Measurements from ENCODE around the gene HLF.

Gene HLF

GRCh38 chr17:55356434-55357328 is 91.9 kb downstream of the HLF start:
- Histone ChIP-seq H3K9me3 (no peaks in the 10 kb centered on the region), H3K36me3 (replicated peaks) (no peaks in the 10 kb centered on the region), H3K4me3 (no peak overlapping the region), H3K4me1 (no peaks in the 10 kb centered on the region), H3K27me3 (ENCODE audit: low read depth) (no peaks in the 10 kb centered on the region)
- in situ Hi-C loops (cut with MboI; ENCODE audit: low sequenced_read_pairs), result loop anchor here (10.0 kb wide), 1 partner anchor 362 kb away; no protein-coding TSS in a partner anchor
- peak; percentile 70 to 85 for DNase-seq (ENCODE audit: low spot score in 2 of 2)

GRCh38 chr17:55360971-55361370 is 96.2 kb downstream of the HLF start:
- Histone ChIP-seq H3K4me1 (no peaks in the 10 kb centered on the region), H3K27me3 (ENCODE audit: low read depth) (no peaks in the 10 kb centered on the region), H3K4me3 (no peak overlapping the region), H3K9me3 (no peaks in the 10 kb centered on the region), H3K36me3 (replicated peaks) (no peaks in the 10 kb centered on the region)
- in situ Hi-C loops (cut with MboI; ENCODE audit: low sequenced_read_pairs), result loop anchor here (10.0 kb wide), 1 partner anchor 154 kb away; the partner anchor contains the start of gene SMIM36
- DNase-seq (ENCODE audit: low spot score in 2 of 2), result no peak

GRCh38 chr17:55363033-55363432 is 98.3 kb downstream of the HLF start:
- Histone ChIP-seq H3K4me3 (no peak overlapping the region), H3K9me3 (no peaks in the 10 kb centered on the region), H3K4me1 (no peaks in the 10 kb centered on the region), H3K36me3 (replicated peaks) (no peaks in the 10 kb centered on the region), H3K27me3 (ENCODE audit: low read depth) (no peaks in the 10 kb centered on the region)
- in situ Hi-C loops (cut with MboI; ENCODE audit: low sequenced_read_pairs), result loop anchor here (10.0 kb wide), 1 partner anchor 152 kb away; the partner anchor contains the start of gene SMIM36
- no peak for DNase-seq (ENCODE audit: low spot score in 2 of 2)

- no peak for DNase-seq (ENCODE audit: low spot score in 2 of 2)
- no peaks in the 10 kb centered on the region for H3K27me3 ChIP-seq (ENCODE audit: low read depth)
- H3K36me3 ChIP-seq (replicated peaks), result no peaks in the 10 kb centered on the region
- H3K9me3 ChIP-seq, result no peaks in the 10 kb centered on the region
- H3K4me1 ChIP-seq, result no peaks in the 10 kb centered on the region
- H3K4me3 ChIP-seq, result no peak overlapping the region
- in situ Hi-C loops (cut with MboI; ENCODE audit: low sequenced_read_pairs), result loop anchor here (10.0 kb wide), 1 partner anchor 149 kb away; the partner anchor contains the start of gene SMIM36
Measured at GRCh38 chr17:55366020-55366481, 101.3 kb downstream of the HLF start.

- H3K27me3 ChIP-seq (ENCODE audit: low read depth), result no peaks in the 10 kb centered on the region
- in situ Hi-C loops (cut with MboI; ENCODE audit: low sequenced_read_pairs), result loop anchor here (10.0 kb wide), 1 partner anchor 146 kb away; the partner anchor contains the start of gene SMIM36
- H3K9me3 ChIP-seq, result no peaks in the 10 kb centered on the region
Measured at GRCh38 chr17:55368706-55369105, 103.9 kb downstream of the HLF start.

More at GRCh38 chr17:55368706-55369105, 103.9 kb downstream of the HLF start:
- no peaks in the 10 kb centered on the region for H3K4me1 ChIP-seq
- DNase-seq (ENCODE audit: low spot score in 2 of 2), result no peak
- H3K36me3 ChIP-seq (replicated peaks), result no peaks in the 10 kb centered on the region
- H3K4me3 ChIP-seq, result no peak overlapping the region

All from HAP-1 (cell line).